Epithelial cell of esophagus (primary cell): ENCODE data around the gene NDRG4.

Experiments used
- DNase-seq: peaks from one replicate; pipeline ENCODE4 v3.0.0; 2010; ENCODE audit warnings: low read depth
- H3K4me3 ChIP-seq: 2 replicates; pipeline ENCODE4 v1.5.1; 2011; ENCODE audit warnings: mild to moderate bottlenecking, low read length, control low read depth
- CTCF ChIP-seq: IDR thresholded peaks from 2 replicates; pipeline ENCODE4 v1.5.1; 2011; ENCODE audit warnings: low read depth, mild to moderate bottlenecking, low read length, control low read depth, inconsistent platforms; ENCODE audit not compliant: insufficient read depth; ENCODE audit errors: missing control alignments

NDRG4 gene

GRCh38 chr16:58506241-58507194 is 6.6 kb downstream of the NDRG4 start:
- TF ChIP-seq CTCF: no peak
- H3K4me3 ChIP-seq: no peak overlapping the region
- DNase-seq: no peak

- no peak for TF ChIP-seq CTCF
- no peak for DNase-seq
- no peak overlapping the region for H3K4me3 ChIP-seq
These were observed 7.4 kb downstream of the NDRG4 start for GRCh38 chr16:58507195-58507962.

GRCh38 chr16:58507963-58508670 is 8.2 kb downstream of the NDRG4 start:
- TF ChIP-seq CTCF: no peak
- no peak overlapping the region for H3K4me3 ChIP-seq
- DNase-seq: no peak

- DNase-seq: no peak
- H3K4me3 ChIP-seq: no peak overlapping the region
- TF ChIP-seq CTCF: no peak
These were observed 8.8 kb downstream of the NDRG4 start for GRCh38 chr16:58508671-58509251.

- H3K4me3 ChIP-seq: no peak overlapping the region
- TF ChIP-seq CTCF: no peak
- no peak for DNase-seq
These were observed 9.5 kb downstream of the NDRG4 start for GRCh38 chr16:58509256-58510096.
